DND-41 (cell line): ENCODE data around the gene IL10.

Experiments used
- CTCF ChIP-seq: IDR thresholded peaks from 2 replicates; pipeline ENCODE4 v1.5.1; 2012; ENCODE audit warnings: borderline replicate concordance, low read length, moderate library complexity, mild to moderate bottlenecking; ENCODE audit not compliant: poor library complexity, severe bottlenecking; ENCODE audit errors: extremely low read depth
- EZH2 ChIP-seq: IDR thresholded peaks from 3 replicates; pipeline ENCODE4 v1.6.1; 2012; ENCODE audit warnings: borderline replicate concordance, low read depth, mild to moderate bottlenecking, moderate library complexity, low read length, inconsistent platforms; ENCODE audit not compliant: severe bottlenecking

GRCh38 chr1:206732508-206732907, 39.8 kb downstream of the IL10 start:
- TF ChIP-seq CTCF (no peak), EZH2 (no peak)
